HG03060 (cell line): Measurements from ENCODE around the gene DOCK4.

Source experiments
- ATAC-seq: cut with Tn5 transposase; IDR thresholded peaks from one replicate; pipeline ENCODE4 v1.9.1; 2021; ENCODE audit warnings: low read depth, moderate number of reproducible peaks; ENCODE audit not compliant: unreplicated experiment

Gene DOCK4

GRCh38 chr7:111755383-111755782 lies 450.8 kb downstream of the DOCK4 start:
- ATAC-seq, result no peak

- ATAC-seq, result no peak
Measured at GRCh38 chr7:111753968-111754367, 452.2 kb downstream of the DOCK4 start.

GRCh38 chr7:111752022-111752582 lies 454.1 kb downstream of the DOCK4 start:
- peak; percentile 64 for ATAC-seq

GRCh38 chr7:111750878-111751277 lies 455.3 kb downstream of the DOCK4 start:
- no peak for ATAC-seq

- ATAC-seq, result no peak
Measured at GRCh38 chr7:111750228-111750627, 456.0 kb downstream of the DOCK4 start.

- ATAC-seq, result no peak
Measured at GRCh38 chr7:111749625-111750024, 456.6 kb downstream of the DOCK4 start.

GRCh38 chr7:111747718-111748117 lies 458.5 kb downstream of the DOCK4 start:
- no peak for ATAC-seq

GRCh38 chr7:111746950-111747349 lies 459.2 kb downstream of the DOCK4 start:
- ATAC-seq, result no peak

GRCh38 chr7:111744501-111745155 lies 461.6 kb downstream of the DOCK4 start:
- no peak for ATAC-seq

GRCh38 chr7:111743244-111743847 lies 462.9 kb downstream of the DOCK4 start:
- no peak for ATAC-seq

- peak; percentile 66 for ATAC-seq
Measured at GRCh38 chr7:111741811-111742240, 464.4 kb downstream of the DOCK4 start.

GRCh38 chr7:111740942-111741341 lies 465.3 kb downstream of the DOCK4 start:
- no peak for ATAC-seq

GRCh38 chr7:111736552-111736874 lies 469.7 kb downstream of the DOCK4 start:
- ATAC-seq, result no peak

- peak; percentile 45 for ATAC-seq
Measured at GRCh38 chr7:111735661-111736551, 470.3 kb downstream of the DOCK4 start.

- no peak for ATAC-seq
Measured at GRCh38 chr7:111734954-111735660, 471.1 kb downstream of the DOCK4 start.

GRCh38 chr7:111732923-111733322 lies 473.3 kb downstream of the DOCK4 start:
- no peak for ATAC-seq

GRCh38 chr7:111730476-111731300 lies 475.5 kb downstream of the DOCK4 start:
- ATAC-seq, result peak; percentile 57

- no peak for ATAC-seq
Measured at GRCh38 chr7:111730057-111730456, 476.1 kb downstream of the DOCK4 start.

- no peak for ATAC-seq
Measured at GRCh38 chr7:111729483-111729882, 476.7 kb downstream of the DOCK4 start.

- no peak for ATAC-seq
Measured at GRCh38 chr7:111728635-111728995, 477.6 kb downstream of the DOCK4 start.
